IPS DF 19.7 (cell line): ENCODE measurements around the gene GPR176.

Source experiments
- DNase-seq: peaks from one replicate; pipeline ENCODE4 v3.0.0-alpha.2; 2013; ENCODE audit warnings: low read depth, low spot score

GPR176 gene, protein sequence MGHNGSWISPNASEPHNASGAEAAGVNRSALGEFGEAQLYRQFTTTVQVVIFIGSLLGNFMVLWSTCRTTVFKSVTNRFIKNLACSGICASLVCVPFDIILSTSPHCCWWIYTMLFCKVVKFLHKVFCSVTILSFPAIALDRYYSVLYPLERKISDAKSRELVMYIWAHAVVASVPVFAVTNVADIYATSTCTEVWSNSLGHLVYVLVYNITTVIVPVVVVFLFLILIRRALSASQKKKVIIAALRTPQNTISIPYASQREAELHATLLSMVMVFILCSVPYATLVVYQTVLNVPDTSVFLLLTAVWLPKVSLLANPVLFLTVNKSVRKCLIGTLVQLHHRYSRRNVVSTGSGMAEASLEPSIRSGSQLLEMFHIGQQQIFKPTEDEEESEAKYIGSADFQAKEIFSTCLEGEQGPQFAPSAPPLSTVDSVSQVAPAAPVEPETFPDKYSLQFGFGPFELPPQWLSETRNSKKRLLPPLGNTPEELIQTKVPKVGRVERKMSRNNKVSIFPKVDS

DNA sequence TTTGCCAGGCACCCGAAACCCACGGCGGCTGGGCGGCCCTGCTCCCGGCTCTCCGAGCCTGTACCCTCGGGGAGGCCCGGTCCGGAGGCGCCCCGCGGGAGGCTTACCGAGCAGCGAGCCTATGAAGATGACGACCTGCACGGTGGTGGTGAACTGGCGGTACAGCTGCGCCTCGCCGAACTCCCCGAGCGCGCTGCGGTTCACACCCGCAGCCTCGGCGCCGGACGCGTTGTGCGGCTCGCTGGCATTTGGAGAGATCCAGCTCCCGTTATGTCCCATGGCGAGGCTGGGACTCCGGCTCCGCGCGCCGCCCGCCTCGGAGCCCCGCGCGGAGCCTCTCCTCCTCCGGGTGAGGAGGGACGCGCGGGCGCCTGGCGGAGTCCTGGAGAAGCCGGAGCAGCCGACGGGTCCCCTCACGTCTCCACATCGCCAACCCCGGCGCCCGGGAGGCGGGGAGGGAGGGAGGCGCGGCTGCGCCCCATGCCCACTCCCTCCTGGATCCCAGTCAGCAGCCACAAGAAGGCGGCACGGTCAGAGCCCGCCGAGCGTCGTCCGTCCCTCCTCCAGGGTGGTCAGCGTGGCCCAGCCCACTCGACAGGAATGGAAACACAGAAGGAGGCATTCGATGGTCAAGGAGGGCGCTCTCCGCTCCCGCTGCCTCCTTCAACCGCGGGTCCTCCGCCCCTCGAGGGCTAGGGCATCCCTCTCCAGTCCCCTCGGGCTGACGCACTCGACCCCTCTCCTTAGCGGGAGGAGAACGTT, at the start of gene GPR176:
TSS of gene GPR176 (minus strand) at position 519 of the 762 bp plus-strand sequence. CDS start at position 279, 240 bp downstream.
- no peak for DNase-seq

DNA sequence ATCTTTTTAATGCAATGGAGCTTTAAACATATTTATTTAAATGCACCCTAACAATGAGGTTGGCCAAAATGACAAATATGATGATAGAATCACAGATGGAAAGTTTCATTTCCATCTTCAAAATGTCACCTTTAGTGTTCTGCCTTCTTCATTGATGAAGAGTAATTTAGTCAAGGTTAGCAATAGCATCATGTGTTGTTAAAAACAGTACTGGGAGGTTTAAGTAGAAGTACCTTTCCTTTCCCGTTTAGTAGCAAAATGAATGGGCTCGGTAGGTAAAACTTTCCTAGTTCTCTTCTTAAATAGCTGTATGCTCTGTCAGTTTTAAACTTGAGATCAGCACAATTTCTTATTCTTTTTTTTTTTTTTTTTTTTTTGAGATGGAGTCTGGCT, 48.9 kb upstream of the GPR176 start:
- no peak for DNase-seq

DNA sequence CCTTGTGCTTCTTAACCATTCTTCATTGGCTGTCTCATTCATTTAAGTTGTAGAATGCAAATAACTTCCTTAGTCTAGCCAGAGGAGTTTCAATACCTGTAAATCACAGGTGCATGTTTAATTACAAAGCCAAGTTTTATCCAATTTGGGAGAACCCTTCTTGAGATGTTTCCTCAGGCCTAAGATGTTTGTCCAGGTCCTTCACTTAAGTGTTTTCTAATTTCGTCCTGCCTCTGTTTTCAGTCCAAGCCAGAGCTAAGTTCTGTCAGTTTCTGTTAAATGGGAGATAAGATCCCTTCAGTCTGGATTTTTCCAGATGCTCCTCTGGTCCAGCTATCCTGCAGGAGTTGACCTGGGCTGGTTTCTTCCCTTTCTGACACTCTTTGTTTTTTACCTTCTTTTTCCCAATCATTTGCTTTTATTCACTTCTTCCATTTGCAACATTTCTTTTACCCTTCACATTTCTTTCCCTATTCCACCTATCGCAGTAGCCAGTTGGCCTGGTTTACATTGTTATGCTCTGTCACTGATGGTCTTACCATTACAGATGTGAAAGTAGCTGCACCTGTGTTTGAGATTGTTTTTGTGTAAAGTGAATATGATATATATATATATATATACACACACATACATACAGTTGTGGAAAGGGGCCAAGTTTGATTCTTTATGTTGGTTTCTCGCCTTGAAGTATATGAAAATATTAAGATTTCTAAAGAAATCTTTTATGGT, 48.4 kb upstream of the GPR176 start:
- no peak for DNase-seq

DNA sequence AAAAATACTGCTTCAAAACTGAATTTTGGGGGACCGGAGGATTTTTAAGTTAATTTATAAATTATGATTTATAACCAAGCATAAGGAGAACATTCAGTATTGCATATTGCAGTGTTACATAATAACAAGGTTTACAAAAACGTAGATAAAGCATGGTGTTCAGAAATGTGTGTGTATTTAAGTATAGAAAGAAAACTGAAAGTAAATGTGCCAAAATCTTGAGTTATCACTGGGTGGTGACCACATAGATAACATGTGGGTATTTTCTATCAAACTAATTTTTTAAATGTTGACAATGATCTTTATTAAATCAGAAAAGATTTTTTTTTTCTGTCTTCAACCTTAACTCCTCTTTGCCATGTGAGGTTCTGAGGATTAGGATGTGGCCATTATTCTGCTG, 46.5 kb upstream of the GPR176 start:
- DNase-seq, result no peak

DNA sequence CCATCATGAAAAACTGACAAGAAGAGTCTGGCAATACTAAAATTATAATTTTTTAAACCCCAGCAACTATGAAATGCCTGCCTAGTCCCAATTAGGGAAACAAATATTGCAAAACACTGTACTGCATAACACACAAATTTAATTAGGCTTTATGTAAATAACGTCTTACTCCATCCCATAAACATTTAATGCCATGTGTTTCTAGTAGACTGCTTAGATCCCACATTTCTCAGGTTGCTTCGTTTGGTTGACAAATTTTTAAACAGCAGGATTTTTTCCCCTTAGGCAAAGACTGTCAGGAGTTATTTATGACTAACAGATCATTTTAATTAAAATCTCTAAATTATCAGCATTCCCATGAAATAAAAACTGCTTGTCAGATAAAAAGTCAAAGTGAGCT, 43.7 kb upstream of the GPR176 start:
- no peak for DNase-seq

DNA sequence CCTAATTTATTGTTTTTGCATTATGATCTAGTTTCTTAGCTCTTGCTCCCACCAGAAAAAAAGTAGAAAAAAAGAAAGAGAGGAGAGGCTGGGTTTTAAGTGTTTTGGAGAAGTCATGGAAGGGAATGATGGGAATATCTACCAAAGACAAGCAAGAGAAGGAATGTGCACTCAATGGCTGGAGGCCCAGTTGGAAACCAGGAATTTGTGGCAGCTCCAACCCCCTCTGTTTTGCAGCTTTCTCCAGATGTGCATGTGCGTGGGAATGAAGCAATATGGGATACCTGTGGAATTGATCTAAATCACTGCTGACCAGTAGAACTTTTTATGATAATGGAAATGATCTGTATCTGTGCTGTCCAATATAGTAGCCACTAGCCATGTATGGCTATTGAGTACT, 41.0 kb upstream of the GPR176 start:
- DNase-seq, result no peak

DNA sequence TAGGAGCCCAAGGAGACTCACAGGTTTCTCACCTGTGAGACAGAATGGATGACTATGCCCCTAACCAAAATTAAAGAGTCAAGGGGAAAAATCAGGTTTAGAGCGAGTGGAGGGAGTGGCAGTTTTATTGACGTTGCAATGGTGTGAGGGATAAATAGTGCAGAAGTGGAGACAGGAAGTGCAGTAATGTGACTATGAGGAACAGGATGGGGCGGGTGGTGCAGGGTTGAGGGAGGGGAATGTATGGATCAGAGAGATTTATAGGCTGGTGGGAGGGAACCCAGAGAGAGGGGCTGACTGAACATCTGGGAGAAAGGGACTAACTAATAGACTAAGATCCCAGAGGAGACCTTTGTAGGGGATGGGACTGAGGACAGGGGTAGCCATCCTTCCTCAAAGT, 40.3 kb upstream of the GPR176 start:
- no peak for DNase-seq

DNA sequence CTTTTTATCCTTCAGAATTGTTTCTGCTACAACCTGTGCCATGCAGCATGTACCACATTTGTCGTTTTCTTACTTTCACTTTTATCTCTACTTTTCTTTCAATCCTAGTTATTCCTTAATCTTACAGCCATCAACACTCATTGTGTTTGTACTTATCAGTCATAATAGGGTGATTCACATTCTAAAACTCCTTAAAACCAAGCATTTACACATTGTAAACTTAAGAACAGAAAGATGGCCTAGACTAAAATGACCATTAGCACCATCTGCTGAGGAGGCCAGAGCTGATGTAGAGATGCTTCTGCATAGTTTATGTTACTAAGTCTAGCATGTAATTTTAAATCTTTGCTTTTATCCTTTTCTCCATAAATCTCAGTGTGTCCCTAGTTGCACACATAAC, 39.3 kb upstream of the GPR176 start:
- no peak for DNase-seq

DNA sequence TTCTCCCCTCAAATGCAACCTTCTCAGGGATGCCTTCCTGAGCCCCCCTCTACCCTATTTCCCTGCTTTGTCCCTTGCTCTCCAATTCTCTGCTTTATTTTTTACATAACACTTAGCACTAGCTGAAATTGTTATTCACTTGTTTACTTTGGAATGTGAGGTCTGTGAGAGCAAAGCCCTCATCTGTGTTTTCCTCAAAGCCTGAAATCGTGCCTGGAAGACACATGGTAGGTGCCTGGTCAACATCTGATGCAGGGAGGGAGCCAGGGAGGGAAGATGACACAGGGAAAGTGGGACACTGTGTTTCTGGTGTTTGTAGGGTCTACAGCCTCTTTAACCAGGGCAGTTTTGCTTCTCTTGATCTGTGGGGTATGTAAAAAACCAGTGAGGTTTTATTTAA, 37.4 kb upstream of the GPR176 start:
- DNase-seq, result no peak

DNA sequence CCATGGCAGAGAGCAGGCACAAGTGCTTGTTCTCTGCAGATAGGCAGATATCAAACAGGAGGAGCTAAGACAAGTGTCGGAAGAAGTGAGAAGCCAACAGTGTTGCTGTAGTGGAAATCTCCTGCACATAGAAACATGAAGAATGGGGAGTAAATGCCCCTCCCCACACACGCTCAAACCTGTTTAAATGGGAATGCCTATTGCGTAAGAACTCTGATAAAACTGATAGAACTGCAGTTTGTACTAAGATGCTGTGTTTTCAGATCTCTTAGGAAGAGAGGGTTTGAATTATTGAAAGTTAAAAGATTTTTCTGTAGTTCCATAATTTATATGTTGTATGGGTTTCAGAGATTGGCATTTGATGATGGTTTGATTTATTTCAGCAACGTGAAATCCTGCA, 33.5 kb upstream of the GPR176 start:
- no peak for DNase-seq

DNA sequence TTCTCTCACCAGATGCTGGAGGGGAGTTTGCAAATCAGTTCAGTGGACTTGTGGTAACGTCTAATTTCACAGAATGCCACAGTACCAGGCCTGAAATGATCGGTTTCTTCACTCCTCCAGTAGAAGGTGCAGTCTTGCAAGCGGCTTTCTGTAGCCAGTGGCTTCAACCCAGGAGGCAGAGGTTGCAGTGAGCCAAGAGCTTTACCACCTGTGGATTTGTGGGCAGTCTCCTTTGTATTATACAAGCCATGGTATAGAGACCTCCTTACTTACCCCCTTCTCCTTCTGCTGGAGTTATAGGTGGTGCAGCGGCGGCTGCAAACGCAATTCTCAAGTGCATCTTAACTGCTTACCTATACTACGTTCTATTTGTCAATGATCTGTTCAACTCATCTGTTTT, 31.5 kb upstream of the GPR176 start:
- no peak for DNase-seq

DNA sequence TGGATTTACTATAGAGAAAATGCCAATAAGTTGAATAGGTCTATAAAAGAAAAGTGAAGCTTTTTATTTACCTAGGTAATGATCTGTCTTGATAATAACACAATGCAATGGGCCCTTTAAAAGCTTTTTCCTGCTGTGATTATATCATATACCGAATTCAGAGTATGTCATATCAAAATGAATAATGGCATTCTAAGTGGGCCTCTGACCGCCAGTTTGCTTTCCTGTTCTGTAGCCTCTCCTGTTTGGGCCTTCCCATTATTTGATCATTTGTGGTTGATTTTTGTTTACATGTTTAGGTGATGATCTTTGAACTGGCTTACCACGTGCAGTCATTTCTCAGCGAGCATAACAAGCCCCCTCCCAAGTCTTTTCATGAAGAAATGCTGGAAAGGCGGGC, 28.8 kb upstream of the GPR176 start:
- no peak for DNase-seq

DNA sequence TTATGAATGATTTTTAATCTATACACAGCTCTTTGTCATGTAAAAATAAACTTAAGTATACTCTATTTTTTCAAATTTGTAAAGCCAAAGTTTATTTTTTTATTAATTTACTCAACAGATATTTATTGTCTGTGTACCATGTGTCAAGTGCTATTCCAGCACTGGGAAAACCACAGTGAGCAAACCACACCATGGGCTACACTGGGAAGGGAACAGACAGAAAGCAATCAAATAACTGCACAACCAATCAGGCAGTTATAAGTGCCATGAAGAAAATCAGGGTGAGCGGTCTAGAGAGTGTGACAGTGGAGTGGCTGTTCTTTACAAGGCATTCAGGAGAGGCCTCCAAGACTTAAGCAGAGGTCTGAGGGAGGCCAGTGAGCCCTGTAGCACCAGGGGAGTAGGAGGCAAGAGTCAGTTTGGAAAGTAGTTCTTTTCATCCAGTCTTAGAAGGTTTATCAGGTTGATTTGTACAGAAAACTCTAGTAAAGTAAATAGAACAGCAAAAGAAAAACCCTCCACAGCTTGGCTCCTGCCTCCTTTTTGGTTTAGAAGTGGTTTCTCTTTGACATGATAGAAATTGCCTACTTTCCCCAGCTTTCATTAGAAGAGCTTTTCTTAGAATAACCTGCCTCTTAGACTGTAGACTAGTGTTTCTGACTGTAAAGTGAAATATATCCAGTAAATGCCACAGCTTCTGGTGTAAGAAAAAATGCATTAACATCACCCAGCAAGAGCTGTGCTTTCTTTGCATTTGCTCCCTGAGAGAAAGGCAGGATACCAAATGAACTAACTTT, 27.5 kb upstream of the GPR176 start:
- DNase-seq, result no peak

DNA sequence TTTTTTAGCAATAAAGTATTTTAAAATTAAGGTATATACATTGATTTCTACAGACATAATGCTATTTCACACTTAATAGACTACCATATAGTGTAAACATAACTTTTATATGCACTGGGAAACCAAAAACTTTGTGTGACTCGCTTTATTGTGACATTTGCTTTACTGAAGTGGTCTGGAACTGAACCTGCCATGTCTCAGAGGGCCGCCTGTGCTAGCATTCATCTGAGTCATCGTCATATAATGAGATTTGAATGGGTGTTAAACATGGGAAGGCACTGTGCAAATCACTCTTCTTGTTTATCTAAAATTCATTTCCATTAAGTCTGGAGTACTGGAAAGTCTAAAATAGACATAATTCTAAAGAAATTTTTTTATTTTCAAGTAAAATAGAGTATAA, 26.8 kb upstream of the GPR176 start:
- DNase-seq, result no peak

DNA sequence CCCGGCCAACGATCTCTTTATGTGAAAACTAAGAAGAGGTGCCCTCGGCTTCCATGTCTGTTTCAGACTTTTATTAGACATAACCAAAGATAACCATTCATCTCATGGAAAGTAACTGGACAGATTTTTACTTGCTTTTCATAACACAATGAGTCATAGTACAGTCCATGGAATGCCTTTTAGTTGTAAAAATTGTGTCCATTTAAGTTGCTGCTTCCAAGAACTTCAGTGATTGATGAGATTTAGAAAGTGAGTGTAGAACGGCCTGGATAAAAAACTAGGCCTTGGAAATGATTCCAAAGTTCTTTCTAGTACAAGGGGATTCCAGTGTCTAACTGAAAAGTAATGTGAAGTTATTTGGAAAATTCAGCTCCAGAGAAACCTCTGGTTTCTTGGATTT, 24.7 kb upstream of the GPR176 start:
- DNase-seq, result no peak

DNA sequence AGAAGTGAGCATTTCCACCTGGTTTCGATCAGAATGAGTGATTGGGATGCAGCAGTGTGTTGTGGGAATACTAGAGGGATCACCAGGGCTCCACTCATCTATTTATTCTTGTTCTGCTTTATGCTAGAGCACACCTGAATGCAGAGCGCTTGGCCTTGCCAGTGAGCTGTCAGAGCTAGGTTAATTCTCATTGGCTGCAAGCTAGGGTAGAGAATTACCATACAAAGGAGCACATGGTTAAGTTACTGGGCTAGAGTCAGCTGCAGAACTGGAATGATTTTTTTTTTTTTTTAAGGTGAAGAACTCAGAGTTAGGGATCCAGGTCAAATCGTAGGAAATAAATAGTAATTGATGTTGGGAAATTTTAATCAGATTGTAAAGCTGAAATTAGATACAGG, 22.7 kb upstream of the GPR176 start:
- DNase-seq, result no peak

DNA sequence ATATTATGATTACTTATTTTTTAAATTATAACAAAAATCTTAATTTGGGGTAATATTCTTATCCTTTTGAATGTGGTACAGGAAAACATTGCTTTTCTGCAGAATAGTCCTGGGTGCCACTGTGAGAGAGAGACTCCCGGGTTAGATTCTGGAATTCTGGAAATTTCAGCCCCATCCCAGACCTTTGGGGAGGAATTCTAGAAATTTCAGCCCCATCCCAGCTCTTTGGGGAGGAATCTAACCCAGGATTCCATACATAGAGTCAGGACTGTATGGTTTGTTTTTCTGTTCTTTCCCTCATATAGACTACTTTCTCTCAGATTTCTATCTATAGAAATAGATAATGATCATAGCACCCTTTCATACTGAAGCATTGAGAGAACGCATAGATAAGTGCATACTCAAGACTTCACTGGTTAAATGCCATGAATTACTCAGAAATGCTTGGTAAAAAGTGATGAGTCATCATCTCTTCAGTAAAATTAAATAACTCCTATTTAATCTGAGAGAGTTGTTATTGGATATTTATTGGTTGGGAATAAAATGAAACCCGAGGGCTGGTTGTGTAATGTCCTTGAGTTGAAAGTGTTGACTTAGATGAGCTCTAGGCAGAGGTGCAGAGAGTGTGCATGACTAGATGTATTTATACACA, 22.2 kb upstream of the GPR176 start:
- no peak for DNase-seq

DNA sequence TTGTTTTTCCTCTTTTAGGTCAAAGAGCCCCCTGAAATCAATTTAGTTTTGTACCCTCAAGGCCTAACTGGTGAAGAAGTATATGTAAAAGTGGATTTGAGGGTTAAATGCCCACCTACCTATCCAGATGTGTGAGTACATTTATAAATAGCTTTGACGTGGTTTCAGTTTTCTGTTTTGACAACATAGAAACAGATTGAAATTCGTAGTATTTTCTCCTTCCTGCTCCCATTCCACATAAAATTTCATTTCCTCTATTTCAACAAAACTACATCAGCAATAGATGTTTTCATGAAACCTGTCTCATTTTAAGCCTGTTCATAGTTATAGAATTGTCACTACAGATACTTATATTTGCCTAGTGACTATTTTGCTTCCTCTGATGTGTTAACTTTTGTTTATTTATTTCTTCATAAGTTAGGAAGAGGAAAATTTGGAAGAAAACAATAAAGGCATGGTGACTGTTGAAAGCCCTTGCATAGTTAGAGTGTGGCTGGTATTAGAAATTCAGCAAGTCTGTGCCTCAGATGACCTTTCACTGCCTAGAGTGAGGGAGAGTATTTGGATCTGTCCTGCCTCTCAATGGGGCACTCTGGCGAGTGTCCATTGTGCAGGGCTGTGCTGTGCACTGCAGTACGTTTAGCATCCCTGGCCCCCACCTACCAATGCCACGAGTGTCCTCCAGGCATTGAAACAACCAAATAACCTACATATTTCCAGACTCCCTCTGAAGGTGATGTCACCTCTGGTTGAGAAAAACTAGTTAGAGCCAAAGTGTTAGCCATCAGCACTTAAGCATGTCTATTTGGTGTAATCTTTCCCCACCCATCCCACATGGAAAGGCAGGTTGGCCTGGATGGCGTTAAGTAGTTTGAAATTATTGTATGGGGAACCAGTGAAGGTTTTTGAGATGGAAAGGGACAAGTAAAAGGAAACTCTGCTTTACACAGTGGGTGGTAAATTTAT, 19.7 kb upstream of the GPR176 start:
- DNase-seq, result no peak

DNA sequence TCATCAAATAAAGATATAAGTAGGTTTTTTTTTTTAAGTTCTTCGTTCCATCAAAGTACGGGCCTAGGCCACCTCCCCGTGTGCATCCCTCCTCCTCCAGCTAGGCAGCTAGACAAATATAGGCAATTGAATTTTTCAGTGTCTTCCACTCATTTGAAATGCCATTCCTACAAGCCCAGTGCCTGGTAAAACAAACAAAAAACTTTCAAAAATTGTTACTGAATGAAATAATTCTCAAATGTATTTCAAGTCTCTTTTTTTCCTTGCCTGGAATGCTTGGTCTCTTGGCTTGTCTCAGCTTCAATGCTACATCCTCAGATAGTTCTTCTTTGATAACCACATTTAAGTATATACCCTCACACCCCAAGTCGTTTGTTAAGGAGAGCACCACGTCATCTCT, 17.6 kb upstream of the GPR176 start:
- no peak for DNase-seq

DNA sequence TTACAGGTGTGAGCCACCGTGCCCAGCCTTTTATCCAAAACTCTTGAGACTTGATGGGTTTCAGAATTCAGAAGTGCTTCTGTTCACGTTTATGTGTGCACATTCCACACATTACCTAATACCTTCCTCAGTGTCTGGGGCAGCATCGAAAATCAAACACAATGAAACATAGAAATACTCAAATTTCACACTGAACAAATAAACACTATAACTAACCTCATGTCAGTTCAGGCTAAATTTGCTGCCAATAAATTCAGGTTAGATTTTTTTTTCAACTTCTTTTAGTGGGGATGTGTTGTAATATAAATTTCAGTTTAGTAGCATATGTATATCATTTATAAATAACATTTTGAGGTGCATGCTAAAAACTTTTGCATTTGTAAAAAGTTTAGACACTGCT, 16.6 kb upstream of the GPR176 start:
- DNase-seq, result no peak
